Gastrocnemius medialis (tissue), 4 donors: Measurements from ENCODE around the gene PKNOX2. TPM values are rescaled to one million over a fixed set of nuclear protein-coding genes. Genes with fewer than 3 reads are reported as not detected.

Experiments used
- ATAC-seq, 2 donors: fragments of 150-250 bp; one replicate each; pipeline ENCODE4 v1.9.1; 2016
- DNase-seq, 2 donors: peaks; one replicate each; pipeline ENCODE4 v3.0.0-alpha.2; 2019
- H3K27ac ChIP-seq, 4 donors: fragments of 200-600 bp; sonication (generic); 1 replicate in 1 of 4; 2 replicates in 3 of 4; pipeline ENCODE4 v1.5.1; 2016 to 2018; ENCODE audit warnings: mild to moderate bottlenecking in 2 of 4, moderate library complexity in 1 of 4
- H3K27me3 ChIP-seq, 3 donors: fragments of 200-600 bp; sonication (generic) in 2 of 3; 1 replicate in 1 of 3; 2 replicates in 2 of 3; pipeline versions ENCODE4 v1.5.1 to v1.6.0; 2016 to 2019; ENCODE audit warnings: mild to moderate bottlenecking in 1 of 3, moderate library complexity in 1 of 3
- H3K36me3 ChIP-seq, 2 donors: fragments of 200-600 bp; sonication (generic) in 1 of 2; one replicate each; pipeline ENCODE4 v1.5.1; 2017 to 2018
- H3K4me1 ChIP-seq, 2 donors: fragments of 200-600 bp; sonication (generic) in 1 of 2; one replicate each; pipeline ENCODE4 v1.5.1; 2016 to 2017; ENCODE audit warnings: mild to moderate bottlenecking in 2 of 2
- H3K4me3 ChIP-seq, 4 donors: fragments of 200-600 bp; sonication (generic) in 3 of 4; 1 replicate in 1 of 4; 2 replicates in 3 of 4; pipeline ENCODE4 v1.5.1; 2016 to 2019; ENCODE audit warnings: mild to moderate bottlenecking in 2 of 4
- H3K9me3 ChIP-seq, 3 donors: fragments of 200-600 bp; sonication (generic) in 2 of 3; 1 replicate in 1 of 3; 2 replicates in 2 of 3; pipeline ENCODE4 v1.5.1; 2016 to 2019
- POLR2A ChIP-seq, 2 donors: fragments of 450-650 bp; IDR thresholded peaks; one replicate each; pipeline ENCODE4 v1.6.1; 2017; ENCODE audit warnings: antibody characterized with exemption in 2 of 2, mild to moderate bottlenecking in 2 of 2, moderate library complexity in 2 of 2
- in situ Hi-C, 4 donors: fragments of 200-750 bp; cut with MboI; loops; one replicate each; pipeline versions ENCODE4 v1.15.0 to v1.8.0; 2017; ENCODE audit warnings: low sequenced_read_pairs in 4 of 4
- intact Hi-C: fragments of 100-400 bp; cut with DNase I; formaldehyde crosslinking; loops from one replicate; pipeline ENCODE4 v1.15.1; 2023; ENCODE audit warnings: low total_unique reads
- total RNA-seq, 4 donors: library from RNA; depleted of rRNA; stranded (reverse); fragments of >200 nt; gene quantifications; one replicate each; pipeline versions ENCODE4 v1.1.0 to v1.2.3, GENCODE V29; 2016
- TF ChIP-seq, protein P1 (sequence below), 5 experiments: fragments of 450-650 bp in 3 of 5; fragments of 200-600 bp in 2 of 5; sonication (generic) in 2 of 5; IDR thresholded peaks in 4 of 5; conservative IDR thresholded peaks in 1 of 5; 1 replicate in 4 of 5; 2 replicates in 1 of 5; pipeline ENCODE4 v1.5.1; 2016 to 2019; ENCODE audit warnings: antibody characterized with exemption in 5 of 5, mild to moderate bottlenecking in 3 of 5, moderate library complexity in 3 of 5

PKNOX2 gene
- total RNA-seq, 4 donors from 2014 or later, result 3.7 to 11.7 (median 6.0) TPM

DNA sequence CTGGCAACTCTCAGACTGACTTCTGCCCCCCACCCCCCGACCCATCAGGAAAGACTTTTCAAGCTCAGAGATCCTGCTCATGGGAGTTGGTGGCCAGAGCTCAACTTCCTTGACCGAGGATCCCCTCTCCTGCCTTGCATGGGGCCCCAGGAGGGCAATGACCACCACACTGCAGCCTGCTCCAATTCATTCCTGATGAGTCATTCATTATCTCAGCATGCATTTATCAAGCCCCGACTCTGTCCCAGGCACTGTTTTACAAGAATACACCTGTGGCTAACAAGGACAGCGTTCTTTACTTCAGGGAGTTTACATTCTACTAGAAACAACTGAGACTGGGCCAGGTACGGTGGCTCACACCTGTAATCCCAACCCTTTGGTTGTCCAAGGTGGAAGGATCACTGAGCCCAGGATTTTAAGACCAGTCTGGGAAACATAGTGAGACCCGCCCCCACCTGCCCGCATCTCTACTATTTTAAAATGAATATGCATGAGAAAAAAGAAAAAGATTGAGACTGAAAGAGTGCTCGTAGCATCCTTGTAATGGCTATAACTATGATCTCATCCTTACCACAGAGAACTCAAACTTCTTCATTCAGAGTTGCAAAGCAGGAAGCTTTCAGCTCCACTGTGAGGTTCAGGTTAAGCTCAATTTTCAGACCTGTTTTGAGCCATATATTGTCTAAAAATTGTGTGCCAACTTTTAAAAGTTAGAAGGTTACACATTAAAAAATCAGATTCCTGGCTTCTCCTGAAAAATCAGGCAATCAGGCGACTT lies 271.1 kb downstream of the PKNOX2 start:
- Histone ChIP-seq H3K27me3 (peaks cover 0 to 3% (median 0%) of the 10 kb centered on the region in 3 donors), H3K36me3 (no peaks in the 10 kb centered on the region), H3K4me1 (peaks cover 8 to 10% of the 10 kb centered on the region in 2 donors), H3K9me3 (no peaks in the 10 kb centered on the region), H3K4me3 (no peak overlapping the region), H3K27ac (no peak overlapping the region)
- TF ChIP-seq POLR2A (IDR thresholded peaks at IDR 0.05), result no peak
- TF ChIP-seq, protein P1, sequence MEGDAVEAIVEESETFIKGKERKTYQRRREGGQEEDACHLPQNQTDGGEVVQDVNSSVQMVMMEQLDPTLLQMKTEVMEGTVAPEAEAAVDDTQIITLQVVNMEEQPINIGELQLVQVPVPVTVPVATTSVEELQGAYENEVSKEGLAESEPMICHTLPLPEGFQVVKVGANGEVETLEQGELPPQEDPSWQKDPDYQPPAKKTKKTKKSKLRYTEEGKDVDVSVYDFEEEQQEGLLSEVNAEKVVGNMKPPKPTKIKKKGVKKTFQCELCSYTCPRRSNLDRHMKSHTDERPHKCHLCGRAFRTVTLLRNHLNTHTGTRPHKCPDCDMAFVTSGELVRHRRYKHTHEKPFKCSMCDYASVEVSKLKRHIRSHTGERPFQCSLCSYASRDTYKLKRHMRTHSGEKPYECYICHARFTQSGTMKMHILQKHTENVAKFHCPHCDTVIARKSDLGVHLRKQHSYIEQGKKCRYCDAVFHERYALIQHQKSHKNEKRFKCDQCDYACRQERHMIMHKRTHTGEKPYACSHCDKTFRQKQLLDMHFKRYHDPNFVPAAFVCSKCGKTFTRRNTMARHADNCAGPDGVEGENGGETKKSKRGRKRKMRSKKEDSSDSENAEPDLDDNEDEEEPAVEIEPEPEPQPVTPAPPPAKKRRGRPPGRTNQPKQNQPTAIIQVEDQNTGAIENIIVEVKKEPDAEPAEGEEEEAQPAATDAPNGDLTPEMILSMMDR (IDR thresholded peaks at IDR 0.05 in 4 of 5, conservative IDR thresholded peaks at IDR 0.05 in 1 of 5), result no peak
- intact Hi-C loops, result no loop called here
- in situ Hi-C loops, result no loop called here
- DNase-seq (no peak), ATAC-seq (no peak)

DNA sequence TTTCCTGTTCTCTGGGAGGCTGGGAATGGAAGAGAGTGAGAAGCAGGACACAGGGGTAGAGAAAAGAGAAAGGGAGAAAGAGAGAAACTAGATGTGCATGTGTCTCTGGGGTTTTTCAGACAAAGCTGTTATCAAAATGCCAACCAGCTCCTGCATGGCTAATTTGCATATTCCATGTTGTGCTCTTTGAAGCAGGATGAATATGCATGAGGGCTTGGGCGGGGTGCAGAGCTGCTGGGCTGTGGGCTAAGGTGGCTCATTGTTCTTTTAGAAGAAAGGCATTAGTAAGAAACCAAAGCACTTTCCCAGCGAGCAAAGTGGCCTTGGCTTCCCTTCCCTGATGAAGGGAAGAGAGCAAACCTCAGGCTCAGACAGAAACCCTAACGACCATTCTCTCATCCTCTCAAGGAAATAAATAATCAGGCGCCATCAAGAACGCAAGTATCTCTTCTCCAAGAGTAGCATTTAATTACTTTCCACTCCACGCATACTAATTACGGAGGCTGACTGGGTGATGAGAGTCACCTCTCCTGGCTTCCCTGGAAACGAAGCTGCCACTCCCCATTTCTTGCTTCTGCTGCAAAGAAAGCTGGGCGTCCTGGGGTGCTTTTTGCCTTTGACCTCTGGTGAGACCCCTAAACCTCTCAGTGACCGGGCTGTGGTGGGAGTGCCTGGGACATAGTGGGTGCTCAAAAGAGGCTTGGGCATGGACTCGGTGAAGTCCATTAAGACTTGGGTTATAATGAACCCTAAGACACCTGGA lies 277.3 kb downstream of the PKNOX2 start:
- Histone ChIP-seq H3K4me1 (no peaks in the 10 kb centered on the region), H3K4me3 (no peak overlapping the region), H3K27me3 (peaks cover 0 to 3% (median 0%) of the 10 kb centered on the region in 3 donors), H3K36me3 (no peaks in the 10 kb centered on the region), H3K9me3 (no peaks in the 10 kb centered on the region), H3K27ac (no peak overlapping the region)
- ATAC-seq (no peak), DNase-seq (no peak)
- intact Hi-C loops, result no loop called here
- no peak for TF ChIP-seq POLR2A (IDR thresholded peaks at IDR 0.05)
- TF ChIP-seq, protein P1 (IDR thresholded peaks at IDR 0.05 in 4 of 5, conservative IDR thresholded peaks at IDR 0.05 in 1 of 5), result no peak
- in situ Hi-C loops, result no loop called here

DNA sequence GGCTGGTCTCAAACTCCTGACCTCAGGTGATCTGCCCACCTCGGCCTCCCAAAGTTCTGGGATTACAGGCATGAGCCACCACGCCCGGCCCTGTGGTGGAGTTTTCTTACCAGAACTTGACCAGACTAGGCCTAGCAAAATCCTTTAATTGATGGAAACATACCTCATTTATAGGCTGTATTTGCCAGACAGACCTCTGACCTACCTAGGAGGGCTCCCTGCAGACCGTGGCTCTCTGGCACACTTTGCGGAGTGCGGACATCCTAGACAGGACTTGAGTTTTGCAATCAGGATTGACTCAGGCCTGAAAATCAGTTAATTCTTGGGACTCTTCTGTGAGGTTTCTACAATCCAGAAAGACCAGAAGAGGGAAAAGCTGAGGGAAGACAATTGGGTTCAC lies 278.4 kb downstream of the PKNOX2 start:
- in situ Hi-C loops, result no loop called here
- DNase-seq, result no peak

DNA sequence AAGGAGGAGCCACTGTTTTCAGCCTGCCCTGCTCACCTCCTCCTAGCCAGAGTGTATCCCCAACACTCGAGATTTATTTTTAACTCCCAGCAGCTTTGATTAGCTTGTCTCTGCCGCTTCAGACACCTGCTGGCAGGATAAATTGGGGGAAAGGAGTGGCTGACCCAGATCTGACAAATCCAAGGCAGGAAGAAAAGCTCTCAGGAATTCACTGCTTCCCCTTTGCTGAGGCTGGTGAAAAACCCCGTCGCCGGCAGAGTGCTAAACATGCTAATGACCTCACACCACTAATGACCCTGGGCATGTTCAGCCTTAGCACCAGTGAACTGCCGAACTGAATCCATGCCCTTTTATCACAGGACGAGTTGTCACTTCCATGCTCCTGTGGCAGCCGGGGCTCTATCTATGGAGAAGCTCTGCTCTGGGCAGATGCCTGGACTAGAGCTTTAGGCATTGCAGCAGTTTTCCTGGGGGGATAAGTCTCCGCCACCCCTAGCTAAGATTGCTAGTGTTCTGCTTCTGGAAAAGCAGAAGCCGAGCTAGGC lies 279.3 kb downstream of the PKNOX2 start:
- peaks cover 0 to 3% (median 0%) of the 10 kb centered on the region in 3 donors for H3K27me3 ChIP-seq
- in situ Hi-C loops, result no loop called here
- TF ChIP-seq, protein P1 (IDR thresholded peaks at IDR 0.05 in 4 of 5, conservative IDR thresholded peaks at IDR 0.05 in 1 of 5), result no peak
- TF ChIP-seq POLR2A (IDR thresholded peaks at IDR 0.05), result no peak
- no peak overlapping the region for H3K4me3 ChIP-seq
- ATAC-seq, result no peak
- no peaks in the 10 kb centered on the region for H3K4me1 ChIP-seq
- no peak overlapping the region for H3K27ac ChIP-seq
- intact Hi-C loops, result no loop called here
- H3K9me3 ChIP-seq, result no peaks in the 10 kb centered on the region
- no peaks in the 10 kb centered on the region for H3K36me3 ChIP-seq
- DNase-seq, result no peak

More for the DNA sequence above, 278.4 kb downstream of the PKNOX2 start:
- no peaks in the 10 kb centered on the region for H3K9me3 ChIP-seq
- no peaks in the 10 kb centered on the region for H3K36me3 ChIP-seq
- no peak overlapping the region for H3K27ac ChIP-seq
- H3K27me3 ChIP-seq, result peaks cover 0 to 3% (median 0%) of the 10 kb centered on the region in 3 donors
- no peak for TF ChIP-seq POLR2A (IDR thresholded peaks at IDR 0.05)
- TF ChIP-seq, protein P1 (IDR thresholded peaks at IDR 0.05 in 4 of 5, conservative IDR thresholded peaks at IDR 0.05 in 1 of 5), result no peak
- intact Hi-C loops, result no loop called here
- ATAC-seq, result no peak
- H3K4me3 ChIP-seq, result no peak overlapping the region
- no peaks in the 10 kb centered on the region for H3K4me1 ChIP-seq
